GM19328 (cell line): ENCODE measurements around the gene SP9.

Experiments used
- ATAC-seq: cut with Tn5 transposase; IDR thresholded peaks from one replicate; pipeline ENCODE4 v1.9.1; 2021; ENCODE audit warnings: mild to moderate bottlenecking, moderate library complexity; ENCODE audit not compliant: unreplicated experiment

The SP9 gene

DNA sequence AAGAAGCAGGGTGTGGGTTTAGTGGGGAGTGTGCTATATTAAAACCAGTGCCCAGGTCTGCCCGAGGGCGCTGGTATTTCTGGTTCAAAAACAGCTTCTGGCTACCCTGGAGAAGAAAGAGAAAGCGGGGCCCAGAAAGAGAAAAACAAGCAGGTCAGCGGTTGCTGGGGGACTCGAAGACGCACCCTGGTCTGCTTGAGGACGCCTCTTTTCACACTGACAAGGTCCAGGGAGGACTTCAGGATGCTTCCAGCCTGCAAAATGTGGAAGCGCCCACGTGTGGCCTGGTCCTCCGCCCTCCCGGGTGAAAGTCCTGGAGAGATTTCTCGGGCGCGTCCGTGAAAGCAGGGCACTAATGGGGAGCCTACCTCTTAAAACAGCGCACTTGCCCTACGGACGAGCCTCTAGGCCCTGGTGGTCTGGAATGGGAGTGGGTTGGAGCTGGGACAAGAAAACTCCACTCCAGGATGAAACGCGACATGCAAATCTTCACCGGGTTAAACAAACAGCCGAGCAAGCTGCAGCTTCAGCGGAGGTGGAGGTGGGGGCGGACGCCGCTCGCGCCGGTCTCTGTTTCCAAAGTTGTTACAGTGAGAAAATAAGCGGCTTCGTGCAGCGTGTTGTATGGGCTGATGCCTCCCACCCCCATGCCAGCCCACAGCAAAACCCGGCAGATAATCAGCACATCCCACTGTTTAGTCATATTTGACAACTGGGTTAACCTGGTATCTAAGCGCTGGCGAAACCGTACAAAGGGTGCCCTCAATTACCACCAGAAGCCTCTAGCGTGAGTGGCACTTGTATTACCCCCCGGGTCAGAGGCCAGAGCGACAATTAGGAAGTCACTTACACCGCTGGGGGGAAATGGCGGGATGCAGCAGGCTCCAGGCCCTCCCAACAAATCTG, 1.1 kb upstream of the SP9 start:
- ATAC-seq, result no peak

DNA sequence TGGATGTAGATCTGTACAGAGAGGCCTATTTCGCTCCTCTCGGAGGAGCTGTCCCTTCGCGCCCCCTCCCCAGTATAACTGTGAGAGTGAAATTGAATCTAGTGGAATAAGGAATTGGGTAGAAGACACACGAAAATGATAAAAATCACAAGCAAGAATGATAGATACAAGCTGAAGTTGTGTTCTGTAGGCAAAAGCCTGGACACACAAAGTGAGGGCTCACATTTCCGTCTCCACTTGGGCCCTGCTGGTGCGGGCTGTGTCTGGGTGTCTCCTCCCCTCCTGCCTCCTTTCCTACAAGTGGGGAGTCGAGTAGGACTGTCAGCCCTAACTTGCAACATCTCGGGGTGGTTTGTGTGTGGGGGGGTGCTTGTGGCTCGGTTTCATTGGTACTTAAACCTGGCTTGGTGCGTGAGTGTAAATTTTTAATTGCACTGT, 457 bp upstream of the SP9 start:
- no peak for ATAC-seq

DNA sequence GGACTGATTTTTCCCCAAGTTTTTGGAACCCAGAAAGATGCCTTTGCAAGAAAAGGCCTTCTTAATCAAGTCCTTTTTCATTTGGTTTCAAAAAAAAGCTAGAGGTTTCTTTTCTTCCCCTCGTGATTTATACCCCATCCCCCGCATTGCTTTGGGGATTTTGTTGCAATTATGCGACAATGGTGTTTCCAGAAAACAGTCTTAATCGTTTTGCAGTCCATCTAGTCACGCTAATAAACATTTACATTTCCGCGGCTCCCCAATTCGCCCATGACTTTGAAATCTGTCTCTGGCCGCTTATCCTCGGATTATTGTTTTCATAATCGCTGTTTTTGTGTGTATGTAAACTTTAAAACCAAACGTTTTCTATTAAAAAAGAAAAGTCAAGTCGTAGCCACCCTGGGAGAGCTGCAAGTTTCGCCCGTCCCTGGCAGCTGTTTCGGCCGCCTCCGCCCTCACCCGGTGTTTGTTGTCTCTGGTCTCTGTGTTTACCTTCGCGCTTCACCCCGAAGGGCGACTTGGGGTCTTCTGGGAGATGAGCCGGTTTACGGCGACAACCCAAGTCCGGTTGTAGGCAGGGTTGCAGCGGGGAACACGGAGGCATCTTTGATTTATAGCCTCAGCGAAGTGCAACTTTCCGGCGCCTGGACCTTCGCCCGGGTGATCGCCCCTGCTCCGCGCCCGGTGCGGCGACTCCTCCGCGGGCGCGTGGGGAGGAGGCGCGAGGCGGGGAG, 667 bp downstream of the SP9 start:
- no peak for ATAC-seq

DNA sequence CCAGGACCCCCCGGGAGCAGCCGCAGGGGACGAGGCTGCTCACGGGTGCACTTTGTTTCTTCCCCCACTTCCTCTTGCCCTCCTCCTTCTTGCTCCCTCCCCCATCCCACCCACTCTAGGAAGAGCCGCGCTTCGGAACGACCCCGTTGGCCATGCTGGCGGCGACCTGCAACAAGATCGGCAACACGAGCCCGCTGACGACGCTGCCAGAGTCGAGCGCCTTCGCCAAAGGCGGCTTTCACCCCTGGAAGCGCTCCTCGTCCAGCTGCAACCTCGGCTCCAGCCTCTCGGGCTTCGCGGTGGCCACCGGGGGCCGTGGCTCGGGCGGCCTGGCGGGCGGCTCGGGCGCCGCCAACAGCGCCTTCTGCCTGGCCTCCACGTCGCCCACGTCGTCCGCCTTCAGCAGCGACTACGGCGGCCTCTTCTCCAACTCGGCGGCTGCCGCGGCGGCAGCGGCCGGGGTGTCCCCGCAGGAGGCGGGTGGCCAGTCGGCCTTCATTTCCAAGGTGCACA, 1.3 kb downstream of the SP9 start:
- no peak for ATAC-seq

DNA sequence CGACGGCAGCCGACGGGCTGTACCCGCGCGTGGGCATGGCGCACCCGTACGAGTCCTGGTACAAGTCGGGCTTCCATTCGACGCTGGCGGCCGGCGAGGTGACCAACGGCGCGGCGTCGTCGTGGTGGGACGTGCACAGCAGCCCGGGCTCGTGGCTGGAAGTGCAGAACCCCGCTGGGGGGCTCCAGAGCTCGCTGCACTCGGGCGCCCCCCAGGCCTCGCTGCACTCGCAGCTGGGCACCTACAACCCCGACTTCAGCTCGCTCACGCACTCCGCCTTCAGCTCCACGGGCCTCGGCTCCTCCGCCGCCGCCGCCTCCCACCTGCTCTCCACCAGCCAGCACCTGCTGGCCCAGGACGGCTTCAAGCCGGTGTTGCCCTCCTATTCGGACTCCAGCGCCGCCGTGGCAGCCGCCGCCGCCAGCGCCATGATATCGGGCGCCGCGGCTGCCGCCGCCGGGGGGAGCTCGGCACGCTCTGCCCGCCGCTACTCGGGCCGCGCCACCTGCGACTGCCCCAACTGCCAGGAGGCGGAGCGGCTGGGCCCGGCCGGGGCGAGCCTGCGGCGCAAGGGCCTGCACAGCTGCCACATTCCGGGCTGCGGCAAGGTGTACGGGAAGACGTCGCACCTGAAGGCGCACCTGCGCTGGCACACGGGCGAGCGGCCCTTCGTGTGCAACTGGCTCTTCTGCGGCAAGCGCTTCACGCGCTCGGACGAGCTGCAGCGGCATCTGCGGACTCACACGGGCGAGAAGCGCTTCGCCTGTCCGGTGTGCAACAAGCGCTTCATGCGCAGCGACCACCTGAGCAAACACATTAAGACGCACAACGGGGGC, 2.0 kb downstream of the SP9 start:
- ATAC-seq, result no peak

DNA sequence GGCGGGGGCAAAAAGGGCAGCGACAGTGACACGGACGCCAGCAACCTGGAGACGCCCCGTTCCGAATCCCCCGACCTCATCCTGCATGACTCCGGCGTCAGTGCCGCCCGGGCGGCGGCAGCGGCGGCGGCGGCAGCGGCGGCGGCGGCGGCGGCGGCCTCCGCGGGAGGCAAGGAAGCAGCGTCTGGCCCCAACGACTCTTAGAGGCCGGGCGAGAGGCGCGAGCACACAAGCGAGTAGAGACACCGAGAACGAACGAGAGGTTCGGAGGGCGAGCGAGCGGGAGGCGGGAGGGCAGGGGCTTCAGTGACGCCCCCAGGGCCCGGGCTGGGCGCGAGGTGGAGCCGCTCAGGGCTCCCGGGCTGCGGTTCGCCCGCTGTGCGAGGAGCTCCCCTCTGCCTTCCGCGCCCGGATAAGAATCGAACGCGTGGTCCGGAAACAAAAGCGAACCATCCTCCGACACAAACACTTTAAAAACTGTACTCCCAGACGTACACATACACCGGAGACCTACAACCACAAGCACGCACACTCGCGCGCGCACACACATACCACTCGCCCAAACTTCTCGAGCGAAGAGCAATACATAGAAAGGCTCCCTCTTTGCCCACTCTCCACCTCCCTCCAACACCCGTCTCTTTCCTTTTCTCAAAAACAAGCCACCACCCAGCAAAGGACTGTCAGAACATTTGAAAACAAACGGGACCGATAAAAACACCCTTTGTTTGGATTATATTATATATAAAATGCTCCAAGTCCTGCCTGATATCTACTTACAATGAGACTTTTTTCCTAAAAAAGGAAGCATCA, 2.8 kb downstream of the SP9 start:
- ATAC-seq, result no peak

DNA sequence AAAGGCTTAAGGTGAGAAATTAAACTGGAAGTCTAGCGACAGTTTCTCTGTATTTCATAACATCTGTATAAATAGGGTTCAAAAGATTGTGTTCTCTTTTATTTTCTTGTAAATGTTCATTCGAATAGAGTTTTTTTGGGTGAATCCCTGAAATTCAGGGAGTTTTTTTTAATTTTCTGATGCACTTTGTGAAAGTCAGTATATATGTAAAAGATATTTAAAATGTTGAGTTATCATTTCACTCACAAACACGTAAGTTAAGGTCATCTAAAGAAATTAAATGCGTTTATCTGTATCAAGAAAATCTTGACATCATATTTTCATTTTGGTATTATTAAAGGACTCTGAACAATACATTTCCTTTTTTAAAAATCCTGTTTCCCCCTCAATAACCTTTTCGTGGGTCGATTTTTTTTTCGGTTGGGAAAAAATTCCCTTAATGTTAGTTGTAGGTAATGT, 3.4 kb downstream of the SP9 start:
- ATAC-seq, result no peak

DNA sequence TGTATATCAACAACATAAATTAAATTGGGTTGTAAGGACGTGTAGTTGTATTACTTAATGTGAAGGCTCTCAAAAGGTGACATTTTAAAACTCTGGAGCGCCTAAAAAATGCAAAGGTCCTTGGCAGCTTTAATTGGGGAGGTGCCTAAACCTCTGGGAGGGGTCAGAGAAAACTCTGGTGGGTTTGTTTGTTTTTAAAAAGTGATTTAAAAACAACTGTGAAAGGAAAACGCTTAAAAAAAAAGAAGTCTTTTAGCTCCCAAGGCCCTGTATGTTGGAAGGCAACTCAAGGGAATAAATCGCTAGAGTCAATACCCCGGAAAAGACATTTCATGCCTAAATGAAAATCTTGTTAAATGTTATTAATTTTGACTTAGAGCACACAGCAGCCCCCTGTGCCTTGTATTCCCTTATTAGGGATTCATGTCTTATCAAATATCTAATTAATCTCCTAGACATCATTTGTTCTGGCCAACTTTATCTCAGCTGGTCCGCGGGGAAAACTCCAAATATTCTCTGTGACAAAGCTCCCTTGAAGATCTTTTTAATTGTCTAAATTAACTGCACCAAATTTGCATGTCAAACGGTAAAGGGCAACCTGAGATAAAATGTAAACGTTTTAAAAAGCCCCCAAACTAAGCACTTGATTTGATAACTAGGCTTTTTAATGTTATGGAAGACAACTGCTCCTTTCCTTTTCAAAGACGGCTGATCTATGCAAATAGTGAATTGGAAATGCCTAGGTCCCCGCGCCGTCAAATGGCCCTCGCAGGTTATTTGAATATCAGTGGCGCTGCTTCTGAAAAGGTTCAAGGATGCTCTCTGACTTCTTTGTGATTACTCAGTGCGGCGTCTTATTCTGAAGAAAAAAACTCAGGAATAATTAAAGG, 4.2 kb downstream of the SP9 start:
- ATAC-seq, result no peak

DNA sequence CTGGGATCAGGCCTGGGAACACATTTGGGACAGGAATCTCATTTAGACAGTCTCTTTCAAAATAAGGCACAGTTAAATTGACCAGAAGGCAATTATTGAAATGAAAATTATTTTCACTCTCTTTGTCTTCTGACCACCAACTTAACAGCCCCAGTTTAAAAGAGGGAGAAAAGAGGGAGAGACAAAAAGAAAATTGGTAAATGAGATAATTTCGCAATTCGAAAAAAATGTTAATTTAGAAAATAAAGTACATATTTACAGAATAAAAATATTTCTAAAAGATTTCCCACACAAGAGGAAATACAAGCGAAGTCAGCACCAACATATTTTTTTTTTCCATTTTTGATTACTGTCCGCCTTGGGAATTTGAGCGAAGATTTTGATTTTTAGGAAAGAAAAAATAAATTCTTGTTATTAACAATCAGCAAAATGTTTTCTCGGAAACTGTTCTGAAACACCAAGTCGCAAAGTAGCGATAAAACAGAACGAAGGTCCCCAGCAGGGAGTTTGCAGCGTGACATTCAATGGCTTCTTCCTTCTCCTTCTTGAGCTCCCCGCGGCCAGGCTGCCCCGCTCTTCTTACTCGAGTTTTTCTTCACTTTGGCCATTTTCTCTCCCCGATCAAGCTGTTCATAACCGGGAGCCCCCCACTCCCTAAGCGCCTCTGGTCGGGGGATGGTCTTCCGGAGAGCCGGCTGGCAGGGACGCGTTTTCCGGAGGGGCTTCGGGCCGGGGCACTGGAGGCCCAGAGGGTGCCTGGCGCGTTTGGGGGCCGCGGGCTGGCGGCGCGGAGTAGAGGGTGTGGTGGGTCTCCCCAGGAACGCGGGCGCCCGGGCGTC, 5.0 kb downstream of the SP9 start:
- ATAC-seq, result no peak

DNA sequence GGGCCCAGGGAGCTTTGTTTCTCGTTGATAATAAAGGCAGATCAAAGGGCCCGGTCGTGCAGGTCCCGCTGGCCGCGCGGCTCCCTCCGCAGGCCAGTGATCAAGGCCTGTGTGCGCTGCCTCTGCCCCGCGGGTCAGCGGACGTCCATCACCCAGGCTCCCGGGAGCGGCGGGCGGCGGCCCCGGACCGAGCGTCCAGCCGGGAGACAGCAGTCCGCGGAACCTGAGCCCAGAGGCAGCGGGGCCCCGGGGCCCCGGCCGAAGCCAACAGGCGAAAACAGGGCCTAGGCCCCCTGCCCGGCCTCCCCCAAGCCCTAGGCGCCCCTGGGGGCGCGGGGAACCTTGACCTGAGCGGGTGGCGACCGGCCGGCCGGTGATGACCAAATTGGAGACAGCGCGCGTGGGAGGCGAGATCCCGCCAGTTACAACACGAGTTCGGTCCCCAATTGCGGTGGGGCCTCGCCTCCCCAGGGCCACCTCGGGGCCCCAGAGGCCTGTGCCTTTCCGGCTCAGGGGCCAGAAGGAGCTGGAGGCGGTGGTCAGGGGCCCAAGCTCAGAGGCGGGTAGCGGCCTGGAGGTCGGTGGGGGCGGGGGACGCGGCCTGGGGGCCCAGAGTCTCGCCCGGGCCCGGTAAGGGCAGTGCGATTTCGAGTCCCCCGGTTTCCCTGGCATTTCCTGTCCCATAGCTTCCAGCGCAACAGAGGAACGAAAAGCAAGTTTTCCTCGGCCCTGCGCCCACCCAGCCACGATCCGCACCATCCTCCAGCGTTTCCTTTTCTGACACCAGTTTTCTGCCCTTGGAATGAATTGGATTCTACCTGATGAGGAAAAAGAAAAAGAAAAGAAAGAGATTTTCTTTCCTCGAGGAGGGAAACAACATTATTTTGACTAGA, 5.9 kb downstream of the SP9 start:
- no peak for ATAC-seq

DNA sequence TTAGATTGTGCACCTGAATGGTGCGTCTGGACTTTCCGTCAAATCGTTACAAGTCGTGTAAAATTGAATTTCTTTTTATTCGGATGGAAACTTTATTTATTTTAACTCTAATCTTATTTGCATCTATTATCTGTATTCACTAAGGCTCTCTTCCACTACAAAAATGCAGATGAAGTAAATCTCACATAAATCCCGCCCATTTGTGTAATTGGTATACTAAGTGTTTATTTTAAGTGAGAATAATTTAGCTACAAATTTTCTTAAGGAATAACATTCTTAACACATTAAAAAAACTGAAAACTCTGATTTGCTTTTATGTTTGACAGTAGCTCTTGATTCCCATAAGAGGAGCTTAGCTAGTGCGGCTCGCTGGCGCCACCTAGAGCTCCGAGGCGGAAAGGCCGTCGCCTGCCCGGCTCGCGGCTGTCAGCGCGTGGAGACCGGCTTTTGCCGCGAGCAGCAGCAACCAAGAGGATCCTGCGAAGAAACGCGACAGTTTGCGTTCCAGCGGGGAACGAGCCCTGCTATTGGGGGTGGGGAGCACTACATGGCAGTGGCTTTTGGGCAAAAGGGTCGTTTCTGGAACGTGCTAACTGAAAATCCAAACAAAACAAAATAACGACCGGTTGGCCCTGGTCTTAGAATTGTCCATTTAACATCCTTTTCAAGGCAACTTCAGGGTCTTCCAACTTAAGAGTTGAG, 6.7 kb downstream of the SP9 start:
- ATAC-seq, result no peak

DNA sequence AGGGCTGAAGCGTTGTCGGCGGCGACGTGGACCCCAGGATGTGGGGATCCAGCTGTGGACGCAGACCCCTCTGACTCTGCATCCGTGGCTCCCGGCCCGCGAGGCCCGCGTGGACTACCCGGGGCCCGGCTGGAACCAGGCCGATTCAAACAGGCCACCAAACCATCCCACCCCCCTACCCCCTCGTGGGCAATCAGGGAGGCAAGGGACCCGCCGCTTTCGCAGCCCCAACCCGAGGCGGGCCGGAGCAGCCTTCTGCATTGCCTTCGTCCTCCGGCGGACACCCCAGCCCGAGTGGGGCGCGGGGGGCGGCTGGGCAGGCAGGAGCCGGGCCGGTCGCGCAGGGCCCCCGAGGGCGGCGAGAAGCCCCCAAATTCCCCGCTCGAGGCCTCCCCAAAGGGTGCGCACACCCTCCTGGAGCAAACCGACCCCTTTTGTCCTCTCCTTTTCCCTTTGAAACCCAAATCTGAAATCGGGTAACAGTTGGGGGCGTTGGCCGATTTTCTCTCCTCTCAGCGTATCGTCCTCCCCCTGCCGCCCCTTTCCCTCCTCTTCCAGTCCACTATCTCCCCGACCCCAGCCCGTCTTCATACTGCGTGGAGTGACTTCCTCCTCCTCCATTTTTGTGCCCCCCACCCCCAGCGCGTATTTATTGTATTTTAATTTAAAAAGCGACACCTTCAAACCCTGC, 7.4 kb downstream of the SP9 start:
- no peak for ATAC-seq

DNA sequence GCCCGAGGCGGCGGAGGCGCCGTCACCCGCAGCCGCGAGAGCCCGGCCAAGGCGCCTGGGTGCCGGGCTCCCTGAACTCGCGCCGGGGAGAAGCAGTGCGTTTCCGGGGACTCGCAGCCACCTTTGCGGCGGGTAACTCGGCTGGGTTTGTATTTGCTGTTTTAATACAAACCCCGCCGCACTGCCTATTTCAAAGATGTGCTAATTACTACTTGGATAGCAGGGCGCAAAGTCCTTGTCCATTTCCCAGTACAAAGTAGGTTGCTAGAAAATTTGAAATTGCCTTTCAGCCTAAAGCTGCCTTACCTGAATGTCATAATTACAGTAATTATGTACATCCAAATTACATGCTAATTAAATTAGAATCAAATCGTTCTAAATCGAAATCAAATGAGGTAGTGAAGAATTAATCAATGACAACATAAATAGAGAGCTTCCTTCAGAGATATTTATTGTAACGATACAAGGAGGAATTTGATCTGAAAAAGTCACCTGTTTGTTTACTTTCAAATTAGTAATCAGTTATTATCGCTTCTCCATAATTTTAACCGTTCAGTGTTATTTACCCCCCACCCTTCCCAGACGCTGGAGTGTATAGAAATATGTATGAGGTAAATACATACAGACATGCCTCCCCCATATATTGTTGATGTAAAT, 8.1 kb downstream of the SP9 start:
- ATAC-seq, result no peak

DNA sequence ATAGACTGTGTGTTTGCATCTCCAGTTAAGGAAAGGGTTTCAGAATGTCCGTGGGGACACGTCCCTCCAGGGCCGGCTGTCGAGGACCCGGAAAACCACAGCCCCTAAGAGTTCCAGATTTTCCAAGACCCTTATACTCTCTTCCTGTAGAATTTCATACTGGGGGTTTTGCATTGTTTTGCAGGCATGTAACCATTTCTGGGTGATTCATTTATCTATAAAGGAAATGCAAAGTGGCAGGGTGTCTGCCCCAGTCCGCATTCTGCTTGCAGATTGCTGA, 8.5 kb downstream of the SP9 start:
- no peak for ATAC-seq

DNA sequence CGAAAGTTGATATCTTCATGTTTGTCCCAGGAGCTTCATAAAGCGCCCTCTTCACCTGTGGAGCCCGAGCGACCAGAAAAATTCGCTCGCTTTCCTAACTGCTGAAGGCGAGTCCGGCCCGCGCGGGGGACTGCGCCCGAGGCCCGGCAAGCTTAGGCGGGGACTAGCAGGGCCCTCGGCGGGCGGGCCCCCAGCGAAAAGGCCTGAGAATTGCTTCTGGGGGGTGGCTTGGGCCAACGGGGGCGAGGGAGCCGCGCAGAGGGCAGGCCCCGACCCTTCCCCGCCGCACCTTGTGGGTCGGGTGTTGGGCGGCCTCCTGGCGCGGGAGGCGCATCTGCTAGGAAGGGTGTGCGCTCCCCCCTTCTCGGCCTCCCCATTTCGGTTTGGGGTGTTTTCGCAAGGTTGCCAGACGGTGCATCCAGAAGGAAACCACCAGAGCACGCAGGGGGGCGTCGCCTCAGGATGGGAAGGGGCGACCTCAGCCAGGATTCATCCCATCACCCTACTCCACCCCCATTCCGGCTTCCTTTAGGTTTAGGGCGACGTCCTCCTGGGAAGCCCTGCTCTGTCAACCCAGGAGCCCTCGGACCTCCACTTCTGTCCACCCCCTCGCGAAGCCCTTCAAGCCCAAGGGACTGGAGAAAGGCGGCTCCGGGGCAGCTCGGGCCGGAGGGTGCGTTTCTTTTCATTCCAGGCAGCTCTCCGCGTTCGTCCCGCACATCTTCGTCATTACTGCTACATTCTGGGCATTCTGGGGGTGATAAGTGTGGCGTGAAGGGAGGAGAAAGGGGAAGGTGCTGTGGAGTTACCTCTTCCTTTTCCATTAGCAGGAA, 9.1 kb downstream of the SP9 start:
- no peak for ATAC-seq
